ENCODE data around the gene POLK.

DNA sequence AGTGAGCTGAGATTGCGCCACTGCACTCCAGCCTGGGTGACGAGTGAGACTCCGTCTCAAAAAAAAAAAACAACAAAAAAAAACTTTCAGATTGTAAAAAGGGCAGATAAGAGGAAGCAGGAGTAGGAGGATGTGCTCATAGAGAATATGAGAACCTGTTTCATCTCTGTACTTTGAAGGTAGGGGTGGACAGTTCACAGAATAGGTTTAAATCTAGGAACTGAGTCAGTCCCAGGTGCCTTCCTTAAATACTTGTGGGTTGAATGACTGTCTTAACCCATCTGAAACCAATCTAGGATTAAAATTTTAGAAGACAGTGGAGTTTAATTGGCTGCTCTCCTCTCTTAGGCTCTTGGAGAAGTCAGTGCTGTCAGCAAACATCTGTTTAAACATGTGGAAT lies 12.4 kb downstream of the POLK start:
- TF ChIP-seq, protein P1, sequence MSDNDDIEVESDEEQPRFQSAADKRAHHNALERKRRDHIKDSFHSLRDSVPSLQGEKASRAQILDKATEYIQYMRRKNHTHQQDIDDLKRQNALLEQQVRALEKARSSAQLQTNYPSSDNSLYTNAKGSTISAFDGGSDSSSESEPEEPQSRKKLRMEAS (IDR thresholded peaks at IDR 0.05): no peak
- no peak for TF ChIP-seq JUND (IDR thresholded peaks at IDR 0.05)
